SK-N-SH treated with all-trans-retinoic acid at 6 μM for 48 hours (cell line): ENCODE results near the gene C7orf33.

Experiments
- ATAC-seq: fragments of 200-7000 bp; cut with Tn5 transposase; 3 replicates; pipeline ENCODE4 v1.9.1; 2020; ENCODE audit warnings: mild to moderate bottlenecking, moderate library complexity
- ARNTL ChIP-seq: fragments of 450-650 bp; formaldehyde crosslinking; IDR thresholded peaks from 2 replicates; pipeline ENCODE4 v1.5.0; 2020; ENCODE audit warnings: low read depth, mild to moderate bottlenecking, moderate library complexity, borderline replicate concordance
- CREB5 ChIP-seq: fragments of 250-450 bp; sonication (Bioruptor Pico); IDR thresholded peaks from 2 replicates; pipeline ENCODE4 v1.5.1; 2020; ENCODE audit warnings: low read depth, mild to moderate bottlenecking, moderate library complexity
- CSDC2 ChIP-seq: fragments of 250-450 bp; sonication (Bioruptor Pico); IDR thresholded peaks from 2 replicates; pipeline ENCODE4 v1.5.0; 2020; ENCODE audit warnings: mild to moderate bottlenecking, moderate library complexity
- CSRNP3 ChIP-seq: fragments of 250-450 bp; sonication (Bioruptor Pico); IDR thresholded peaks from 2 replicates; pipeline ENCODE4 v1.5.1; 2021; ENCODE audit warnings: mild to moderate bottlenecking, moderate library complexity
- ESRRG ChIP-seq: fragments of 250-450 bp; sonication (Bioruptor Pico); IDR thresholded peaks from 2 replicates; pipeline ENCODE4 v1.6.1; 2021; ENCODE audit warnings: mild to moderate bottlenecking
- GLIS3 ChIP-seq: fragments of 250-450 bp; sonication (Bioruptor Pico); IDR thresholded peaks from 2 replicates; pipeline ENCODE4 v1.5.0; 2020; ENCODE audit warnings: mild to moderate bottlenecking, moderate library complexity
- ISL1 ChIP-seq: fragments of 250-450 bp; sonication (Bioruptor Pico); IDR thresholded peaks from 2 replicates; pipeline ENCODE4 v2.1.2; 2022; ENCODE audit warnings: mild to moderate bottlenecking, moderate library complexity
- OSR1 ChIP-seq: fragments of 250-450 bp; sonication (Bioruptor Pico); IDR thresholded peaks from 2 replicates; pipeline ENCODE4 v1.8.0; 2022; ENCODE audit warnings: moderate library complexity, mild to moderate bottlenecking, inconsistent platforms
- PATZ1 ChIP-seq: fragments of 250-450 bp; sonication (Bioruptor Pico); IDR thresholded peaks from 2 replicates; pipeline ENCODE4 v1.8.0; 2020; ENCODE audit warnings: mild to moderate bottlenecking, moderate library complexity, borderline replicate concordance
- PPARA ChIP-seq: fragments of 250-450 bp; sonication (Bioruptor Pico); IDR thresholded peaks from 2 replicates; pipeline ENCODE4 v1.5.0; 2020; ENCODE audit warnings: mild to moderate bottlenecking, borderline replicate concordance
- TCF4 ChIP-seq: fragments of 250-450 bp; sonication (Bioruptor Pico); IDR thresholded peaks from 2 replicates; pipeline ENCODE4 v1.8.0; 2021; ENCODE audit warnings: mild to moderate bottlenecking, moderate library complexity, borderline replicate concordance
- TOX ChIP-seq: fragments of 250-450 bp; sonication (Bioruptor Pico); IDR thresholded peaks from 2 replicates; pipeline ENCODE4 v1.8.0; 2021; ENCODE audit warnings: mild to moderate bottlenecking, moderate library complexity, borderline replicate concordance
- TSHZ2 ChIP-seq: fragments of 250-450 bp; sonication (Bioruptor Pico); IDR thresholded peaks from 2 replicates; pipeline ENCODE4 v1.5.0; 2020; ENCODE audit warnings: mild to moderate bottlenecking, moderate library complexity
- ZFP3 ChIP-seq: fragments of 250-450 bp; sonication (Bioruptor Pico); IDR thresholded peaks from 2 replicates; pipeline ENCODE4 v1.5.0; 2020; ENCODE audit warnings: mild to moderate bottlenecking, moderate library complexity
- ZFP30 ChIP-seq: fragments of 450-650 bp; formaldehyde crosslinking; IDR thresholded peaks from 2 replicates; pipeline ENCODE4 v1.5.0; 2022; ENCODE audit warnings: mild to moderate bottlenecking, moderate library complexity
- ZNF565 ChIP-seq: fragments of 450-650 bp; formaldehyde crosslinking; conservative IDR thresholded peaks from 2 replicates; pipeline ENCODE4 v1.5.0; 2020; ENCODE audit warnings: low read depth, mild to moderate bottlenecking, moderate library complexity
- ZNF8 ChIP-seq: fragments of 450-650 bp; formaldehyde crosslinking; IDR thresholded peaks from 2 replicates; pipeline ENCODE4 v1.5.0; 2020; ENCODE audit warnings: mild to moderate bottlenecking, moderate library complexity

C7orf33 gene

GRCh38 chr7:148633761-148634160, 43.2 kb downstream of the C7orf33 start:
- TF ChIP-seq ZFP3 = no peak
- TF ChIP-seq GLIS3 (CRISPR knock-in tag) = no peak
- no peak for TF ChIP-seq PPARA (CRISPR knock-in tag)
- no peak for TF ChIP-seq ZNF565 (CRISPR knock-in tag)
- no peak for TF ChIP-seq CSDC2 (CRISPR knock-in tag)
- TF ChIP-seq, all 23 proteins: peak for 0
- peak; percentile 25; the same call in 2 of the 3 replicates for ATAC-seq

- TF ChIP-seq TCF4 (CRISPR knock-in tag) = no peak
- no peak for TF ChIP-seq CREB5 (CRISPR knock-in tag)
- TF ChIP-seq CSRNP3 (CRISPR knock-in tag) = no peak
- no peak for ATAC-seq
These were observed 46.5 kb downstream of the C7orf33 start for GRCh38 chr7:148637094-148637493.

- no peak for ATAC-seq
- TF ChIP-seq ZFP30 (CRISPR knock-in tag) (no peak), PPARA (CRISPR knock-in tag) (no peak), ZNF8 (CRISPR knock-in tag) (no peak), ZNF565 (CRISPR knock-in tag) (no peak), TSHZ2 (CRISPR knock-in tag) (no peak), OSR1 (CRISPR knock-in tag) (no peak), TCF4 (CRISPR knock-in tag) (no peak), ARNTL (CRISPR knock-in tag) (no peak), ESRRG (no peak), TOX (no peak), GLIS3 (CRISPR knock-in tag) (no peak)
These were observed 55.3 kb downstream of the C7orf33 start for GRCh38 chr7:148645898-148646297.

- peak; percentile 94 for ATAC-seq
- TF ChIP-seq TCF4 (CRISPR knock-in tag) = no peak
- no peak for TF ChIP-seq PPARA (CRISPR knock-in tag)
- TF ChIP-seq ZFP30 (CRISPR knock-in tag) = no peak
- peak; percentile 76 for TF ChIP-seq ISL1 (CRISPR knock-in tag)
These were observed 59.8 kb downstream of the C7orf33 start for GRCh38 chr7:148650232-148650858.

GRCh38 chr7:148652773-148653172, 62.2 kb downstream of the C7orf33 start:
- ATAC-seq = no peak
- no peak for TF ChIP-seq CREB5 (CRISPR knock-in tag)
- TF ChIP-seq TSHZ2 (CRISPR knock-in tag) = no peak
- TF ChIP-seq ISL1 (CRISPR knock-in tag) = no peak
- no peak for TF ChIP-seq CSRNP3 (CRISPR knock-in tag)
- TF ChIP-seq TCF4 (CRISPR knock-in tag) = no peak
- TF ChIP-seq OSR1 (CRISPR knock-in tag) = no peak
- no peak for TF ChIP-seq ARNTL (CRISPR knock-in tag)
- no peak for TF ChIP-seq PATZ1
